ENCODE results near the gene TMEM214. TPM values are rescaled to one million over a fixed set of nuclear protein-coding genes. Genes with fewer than 3 reads are reported as not detected.
A peak's percentile ranks its signal among the peaks of the same experiment; 100 is the strongest.
"Not testable (repeated sequence)": the region's sequence is repeated elsewhere in the genome, so short reads cannot be mapped to it uniquely, and the experiment has no call there.

TMEM214 gene
- polyA plus RNA-seq, 4 donors, result 27.5 to 84.3 (median 39.8) TPM

- Histone ChIP-seq H3K4me1 (ENCODE audit: control insufficient read depth in 3 of 3, insufficient read depth in 2 of 3, low read depth in 1 of 3, low read length in 2 of 3) (peaks cover 4 to 23% (median 7%) of the 10 kb centered on the region in 3 donors), H3K27ac (ENCODE audit: low read depth in 1 of 3, low read length in 2 of 3) (peak overlapping the region; percentile 12 to 94 (median 92)), H3K9me3 (ENCODE audit: control insufficient read depth in 2 of 2, insufficient read depth in 1 of 2, low read depth in 1 of 2, low read length in 1 of 2) (no peaks in the 10 kb centered on the region), H3K4me3 (ENCODE audit: low read depth in 1 of 3, low read length in 3 of 3) (peak overlapping the region; percentile 52 to 78 (median 78)), H3K27me3 (ENCODE audit: control insufficient read depth in 3 of 3, insufficient read depth in 3 of 3, low read length in 3 of 3) (no peaks in the 10 kb centered on the region), H3K36me3 (ENCODE audit: control insufficient read depth in 3 of 3, insufficient read depth in 2 of 3, low read depth in 1 of 3, low read length in 3 of 3) (peaks cover 0 to 27% (median 5%) of the 10 kb centered on the region in 3 donors)
- DNase-seq, result peak in 1 of 2 donors; percentile 70
- WGBS, 3 donors, result 8 to 18% (median 13%) methylated on average over 28 to 34 of the region's 34 CpGs
- no peak for FAIRE-seq
Observed at GRCh38 chr2:27071990-27072830, 39.4 kb downstream of the TMEM214 start.

- 68 to 88% (median 76%) methylated on average over 5 of the region's 5 CpGs for WGBS, 3 donors
- H3K4me3 ChIP-seq (ENCODE audit: low read depth in 1 of 3, low read length in 3 of 3), result no peak overlapping the region
- H3K36me3 ChIP-seq (ENCODE audit: control insufficient read depth in 3 of 3, insufficient read depth in 2 of 3, low read depth in 1 of 3, low read length in 3 of 3), result peaks cover 0 to 23% (median 5%) of the 10 kb centered on the region in 3 donors
- H3K4me1 ChIP-seq (ENCODE audit: control insufficient read depth in 3 of 3, insufficient read depth in 2 of 3, low read depth in 1 of 3, low read length in 2 of 3), result peaks cover 4 to 23% (median 7%) of the 10 kb centered on the region in 3 donors
- H3K9me3 ChIP-seq (ENCODE audit: control insufficient read depth in 2 of 2, insufficient read depth in 1 of 2, low read depth in 1 of 2, low read length in 1 of 2), result no peaks in the 10 kb centered on the region
- FAIRE-seq, result no peak
- peak overlapping the region; percentile 22 to 94 (median 92) for H3K27ac ChIP-seq (ENCODE audit: low read depth in 1 of 3, low read length in 2 of 3)
- peaks cover 0 to 2% (median 0%) of the 10 kb centered on the region in 3 donors for H3K27me3 ChIP-seq (ENCODE audit: control insufficient read depth in 3 of 3, insufficient read depth in 3 of 3, low read length in 3 of 3)
- DNase-seq, result no peak
Observed at GRCh38 chr2:27072920-27073319, 40.2 kb downstream of the TMEM214 start.

GRCh38 chr2:27073782-27074181, 41.0 kb downstream of the TMEM214 start:
- FAIRE-seq, result no peak

GRCh38 chr2:27074738-27075565, 42.2 kb downstream of the TMEM214 start:
- H3K4me3 ChIP-seq (ENCODE audit: low read depth in 1 of 3, low read length in 3 of 3), result no peak overlapping the region
- peaks cover 4 to 18% (median 6%) of the 10 kb centered on the region in 3 donors for H3K4me1 ChIP-seq (ENCODE audit: control insufficient read depth in 3 of 3, insufficient read depth in 2 of 3, low read depth in 1 of 3, low read length in 2 of 3)
- DNase-seq (no peak), FAIRE-seq (no peak)
- H3K27me3 ChIP-seq (ENCODE audit: control insufficient read depth in 3 of 3, insufficient read depth in 3 of 3, low read length in 3 of 3), result peaks cover 0 to 8% (median 0%) of the 10 kb centered on the region in 3 donors
- H3K36me3 ChIP-seq (ENCODE audit: control insufficient read depth in 3 of 3, insufficient read depth in 2 of 3, low read depth in 1 of 3, low read length in 3 of 3), result peaks cover 0 to 4% (median 0%) of the 10 kb centered on the region in 3 donors
- WGBS, 3 donors, result 53 to 78% (median 69%) methylated on average over 4 of the region's 4 CpGs
- no peaks in the 10 kb centered on the region for H3K9me3 ChIP-seq (ENCODE audit: control insufficient read depth in 2 of 2, insufficient read depth in 1 of 2, low read depth in 1 of 2, low read length in 1 of 2)
- H3K27ac ChIP-seq (ENCODE audit: low read depth in 1 of 3, low read length in 2 of 3), result peak overlapping the region in 2 of 3 donors; percentile 24 to 72

More at GRCh38 chr2:27073782-27074181, 41.0 kb downstream of the TMEM214 start:
- peaks cover 0 to 8% (median 0%) of the 10 kb centered on the region in 3 donors for H3K27me3 ChIP-seq (ENCODE audit: control insufficient read depth in 3 of 3, insufficient read depth in 3 of 3, low read length in 3 of 3)
- no peaks in the 10 kb centered on the region for H3K9me3 ChIP-seq (ENCODE audit: control insufficient read depth in 2 of 2, insufficient read depth in 1 of 2, low read depth in 1 of 2, low read length in 1 of 2)
- 38 to 51% (median 38%) methylated on average over 2 of the region's 2 CpGs for WGBS, 3 donors
- DNase-seq, result no peak
- H3K4me3 ChIP-seq (ENCODE audit: low read depth in 1 of 3, low read length in 3 of 3), result no peak overlapping the region
- peaks cover 4 to 23% (median 7%) of the 10 kb centered on the region in 3 donors for H3K4me1 ChIP-seq (ENCODE audit: control insufficient read depth in 3 of 3, insufficient read depth in 2 of 3, low read depth in 1 of 3, low read length in 2 of 3)
- peaks cover 0 to 15% (median 5%) of the 10 kb centered on the region in 3 donors for H3K36me3 ChIP-seq (ENCODE audit: control insufficient read depth in 3 of 3, insufficient read depth in 2 of 3, low read depth in 1 of 3, low read length in 3 of 3)
- peak overlapping the region in 2 of 3 donors; percentile 28 to 92 for H3K27ac ChIP-seq (ENCODE audit: low read depth in 1 of 3, low read length in 2 of 3)

- not testable (repeated sequence) for H3K9me3 ChIP-seq (ENCODE audit: control insufficient read depth in 2 of 2, insufficient read depth in 1 of 2, low read depth in 1 of 2, low read length in 1 of 2); H3K36me3 ChIP-seq (ENCODE audit: control insufficient read depth in 3 of 3, insufficient read depth in 2 of 3, low read depth in 1 of 3, low read length in 3 of 3); DNase-seq; H3K4me3 ChIP-seq (ENCODE audit: low read depth in 1 of 3, low read length in 3 of 3); FAIRE-seq; H3K27me3 ChIP-seq (ENCODE audit: control insufficient read depth in 3 of 3, insufficient read depth in 3 of 3, low read length in 3 of 3)
- peaks cover under 1 to 13% (median 2%) of the 10 kb centered on the region in 3 donors for H3K4me1 ChIP-seq (ENCODE audit: control insufficient read depth in 3 of 3, insufficient read depth in 2 of 3, low read depth in 1 of 3, low read length in 2 of 3)
- peak overlapping the region in 2 of 3 donors; percentile 24 to 38 for H3K27ac ChIP-seq (ENCODE audit: low read depth in 1 of 3, low read length in 2 of 3)
- WGBS, 3 donors, result 69 to 85% (median 85%) methylated on average over 6 of the region's 6 CpGs
Observed at GRCh38 chr2:27075566-27075871, 42.8 kb downstream of the TMEM214 start.

- Histone ChIP-seq H3K4me3 (ENCODE audit: low read depth in 1 of 3, low read length in 3 of 3) (no peak overlapping the region), H3K4me1 (ENCODE audit: control insufficient read depth in 3 of 3, insufficient read depth in 2 of 3, low read depth in 1 of 3, low read length in 2 of 3) (peaks cover 0 to 11% (median 0%) of the 10 kb centered on the region in 3 donors), H3K27me3 (ENCODE audit: control insufficient read depth in 3 of 3, insufficient read depth in 3 of 3, low read length in 3 of 3) (peaks cover 0 to 8% (median 0%) of the 10 kb centered on the region in 3 donors), H3K9me3 (ENCODE audit: control insufficient read depth in 2 of 2, insufficient read depth in 1 of 2, low read depth in 1 of 2, low read length in 1 of 2) (no peaks in the 10 kb centered on the region), H3K27ac (ENCODE audit: low read depth in 1 of 3, low read length in 2 of 3) (peak overlapping the region in 1 of 3 donors; percentile 38), H3K36me3 (ENCODE audit: control insufficient read depth in 3 of 3, insufficient read depth in 2 of 3, low read depth in 1 of 3, low read length in 3 of 3) (peaks cover 0 to 6% (median 0%) of the 10 kb centered on the region in 3 donors)
- 74 to 85% (median 77%) methylated on average over 4 of the region's 4 CpGs for WGBS, 3 donors
- FAIRE-seq, result no peak
- DNase-seq, result no peak
Observed at GRCh38 chr2:27076323-27076722, 43.6 kb downstream of the TMEM214 start.

GRCh38 chr2:27077231-27077630, 44.5 kb downstream of the TMEM214 start:
- H3K27ac ChIP-seq (ENCODE audit: low read depth in 1 of 3, low read length in 2 of 3), result peak overlapping the region in 1 of 3 donors; percentile 46
- peaks cover 0 to 15% (median 0%) of the 10 kb centered on the region in 3 donors for H3K4me1 ChIP-seq (ENCODE audit: control insufficient read depth in 3 of 3, insufficient read depth in 2 of 3, low read depth in 1 of 3, low read length in 2 of 3)
- WGBS, 3 donors, result 64 to 70% (median 66%) methylated on average over 7 of the region's 7 CpGs
- peaks cover 0 to 11% (median 0%) of the 10 kb centered on the region in 3 donors for H3K36me3 ChIP-seq (ENCODE audit: control insufficient read depth in 3 of 3, insufficient read depth in 2 of 3, low read depth in 1 of 3, low read length in 3 of 3)
- FAIRE-seq, result no peak
- no peak overlapping the region for H3K4me3 ChIP-seq (ENCODE audit: low read depth in 1 of 3, low read length in 3 of 3)
- H3K27me3 ChIP-seq (ENCODE audit: control insufficient read depth in 3 of 3, insufficient read depth in 3 of 3, low read length in 3 of 3), result peaks cover 0 to 8% (median 0%) of the 10 kb centered on the region in 3 donors
- DNase-seq, result no peak
- no peaks in the 10 kb centered on the region for H3K9me3 ChIP-seq (ENCODE audit: control insufficient read depth in 2 of 2, insufficient read depth in 1 of 2, low read depth in 1 of 2, low read length in 1 of 2)
